IPS-NIHi11 (cell line): ENCODE measurements around the gene CTSA.
A peak's percentile ranks its signal among the peaks of the same experiment; 100 is the strongest.
"Not testable (repeated sequence)": the region's sequence is repeated elsewhere in the genome, so short reads cannot be mapped to it uniquely, and the experiment has no call there.

Experiments
- DNase-seq: peaks from one replicate; pipeline ENCODE4 v3.0.0; 2012; ENCODE audit warnings: mixed read lengths, low spot score

The CTSA gene

GRCh38 chr20:45867136-45867818, 23.9 kb upstream of the CTSA start:
- no peak for DNase-seq

- no peak for DNase-seq
Observed at GRCh38 chr20:45867819-45868176, 23.3 kb upstream of the CTSA start.

DNA sequence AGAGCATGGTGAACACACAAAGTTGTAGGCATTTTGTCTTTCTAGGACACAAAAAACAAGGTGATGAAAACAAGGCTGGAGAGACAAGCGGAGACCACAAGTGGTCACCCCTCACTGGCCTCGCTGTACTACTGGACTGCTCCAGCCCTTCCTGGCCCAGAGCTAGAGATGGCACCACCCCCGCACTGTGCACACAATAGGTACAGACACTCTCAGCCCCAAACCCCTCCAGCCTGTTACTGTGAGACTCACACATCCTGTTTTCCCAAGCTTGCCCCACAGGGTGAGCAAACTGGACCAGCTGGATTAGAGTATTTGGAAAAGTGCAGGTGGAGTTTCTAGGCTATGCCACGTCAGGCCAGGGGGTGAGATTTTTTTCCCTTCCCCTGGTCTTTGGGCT, 18.5 kb upstream of the CTSA start:
- DNase-seq = no peak

DNA sequence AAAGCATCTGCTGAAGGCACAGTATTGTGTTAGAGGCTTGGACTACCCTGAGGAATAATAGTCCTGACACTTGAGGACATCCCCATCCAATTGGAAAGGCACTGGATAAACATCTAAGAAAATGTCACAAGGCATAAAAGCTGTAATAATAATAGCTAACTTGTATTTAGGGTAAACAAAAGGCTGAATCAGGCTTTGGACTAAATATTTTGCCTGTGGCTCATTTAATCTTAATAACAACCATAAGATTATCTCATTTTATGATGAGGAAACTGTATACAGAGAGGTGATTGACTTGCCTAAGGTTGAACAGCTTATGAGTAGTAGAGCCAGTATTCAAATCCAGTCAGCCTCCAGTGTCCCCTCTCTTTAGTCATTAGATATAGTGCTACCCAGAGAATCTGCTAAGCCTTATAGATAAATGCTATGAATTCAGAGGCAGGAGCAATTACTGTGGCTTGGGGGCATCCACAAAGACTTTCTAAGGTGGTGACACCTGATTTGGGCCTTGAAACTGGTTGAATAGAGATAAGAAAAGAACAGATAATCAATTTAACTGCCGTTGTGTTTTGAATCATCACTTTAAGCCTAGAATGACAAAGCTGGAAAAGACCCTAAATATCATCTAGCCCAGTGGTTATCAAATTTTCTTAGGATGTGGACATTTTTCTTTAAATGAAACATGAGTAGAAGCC, 17.6 kb upstream of the CTSA start:
- DNase-seq = no peak

DNA sequence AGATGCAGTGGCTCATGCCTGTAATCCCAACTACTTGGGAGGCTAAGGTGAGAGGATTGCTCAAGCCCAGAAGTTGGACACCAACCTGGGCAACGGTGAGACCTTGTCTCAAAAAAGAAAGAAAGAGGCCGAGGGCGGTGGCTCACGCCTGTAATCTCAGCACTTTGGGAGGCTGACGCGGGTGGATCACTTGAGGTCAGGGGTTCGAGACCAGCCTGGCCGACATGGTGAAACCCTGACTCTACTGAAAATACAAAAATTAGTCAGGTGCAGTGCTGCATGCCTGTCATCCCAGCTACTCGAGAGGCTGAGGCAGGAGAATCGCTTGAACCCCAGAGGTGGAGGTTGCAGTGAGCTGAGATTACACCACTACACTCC, 17.0 kb upstream of the CTSA start:
- not testable (repeated sequence) for DNase-seq

DNA sequence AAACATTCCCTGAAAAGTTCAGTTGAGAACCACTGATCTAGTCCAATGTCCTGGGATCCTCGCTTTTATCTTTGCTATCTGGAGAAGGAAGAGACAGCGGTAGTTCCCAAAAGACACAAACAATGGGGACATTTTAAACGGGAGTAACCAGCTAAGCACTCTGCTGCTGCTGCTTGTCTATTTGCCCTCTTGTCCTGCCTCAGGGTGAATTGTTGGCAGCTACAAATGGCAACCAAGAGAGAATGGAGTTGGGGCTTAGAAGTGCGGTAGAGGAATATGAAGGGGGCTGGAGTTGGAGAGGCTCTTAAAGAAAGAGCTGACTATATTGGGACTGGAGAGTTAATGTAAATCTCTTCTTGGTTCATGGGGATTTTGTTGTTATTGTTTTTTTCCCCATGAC, 16.6 kb upstream of the CTSA start:
- no peak for DNase-seq

- no peak for DNase-seq
Observed at GRCh38 chr20:45878076-45878761, 12.9 kb upstream of the CTSA start.

DNA sequence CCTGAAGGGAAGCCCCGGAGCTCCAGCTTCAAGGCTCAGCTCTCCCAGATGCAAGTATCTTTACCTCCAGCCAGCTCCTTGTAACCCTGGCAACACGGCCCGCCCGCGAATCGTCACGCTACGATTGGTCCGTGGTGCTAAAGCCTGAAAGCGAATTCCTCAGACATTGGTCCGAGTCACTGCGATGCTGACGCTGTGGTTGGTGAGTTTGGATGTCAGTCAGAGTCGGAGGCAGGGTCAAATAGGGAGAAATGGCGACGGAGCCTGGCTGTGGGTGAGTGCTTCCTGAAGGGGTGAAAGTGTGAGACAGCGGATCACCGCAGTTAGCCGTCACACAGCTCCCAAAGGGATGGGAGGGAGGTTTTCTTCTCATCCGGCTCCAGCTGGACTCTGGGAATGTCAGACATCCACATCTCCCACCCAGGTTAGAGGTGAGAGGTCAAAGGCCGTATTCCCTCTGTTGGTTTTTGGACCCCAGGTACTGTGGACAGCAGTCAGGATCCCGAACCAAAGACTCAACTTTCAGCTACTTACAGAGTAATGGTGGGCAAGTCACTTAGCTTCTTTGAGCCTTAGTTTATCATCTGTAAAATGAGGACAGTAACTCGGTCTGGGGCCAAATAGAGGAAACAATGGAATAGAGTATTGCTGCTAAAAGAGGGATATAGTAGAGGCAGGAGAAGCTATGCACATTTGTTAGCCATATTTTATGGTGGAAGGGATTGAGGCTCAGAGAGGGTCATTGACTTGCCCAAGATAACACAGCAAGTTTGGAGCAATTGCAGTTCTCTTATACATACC, 9.9 kb upstream of the CTSA start, which contains the start of gene ZSWIM1:
Gene ZSWIM1, plus strand, starts transcription at position 240 of the 801 bp plus-strand sequence. CDS start 1,366 bp downstream, outside the sequence.
- peak; percentile 97 for DNase-seq

DNA sequence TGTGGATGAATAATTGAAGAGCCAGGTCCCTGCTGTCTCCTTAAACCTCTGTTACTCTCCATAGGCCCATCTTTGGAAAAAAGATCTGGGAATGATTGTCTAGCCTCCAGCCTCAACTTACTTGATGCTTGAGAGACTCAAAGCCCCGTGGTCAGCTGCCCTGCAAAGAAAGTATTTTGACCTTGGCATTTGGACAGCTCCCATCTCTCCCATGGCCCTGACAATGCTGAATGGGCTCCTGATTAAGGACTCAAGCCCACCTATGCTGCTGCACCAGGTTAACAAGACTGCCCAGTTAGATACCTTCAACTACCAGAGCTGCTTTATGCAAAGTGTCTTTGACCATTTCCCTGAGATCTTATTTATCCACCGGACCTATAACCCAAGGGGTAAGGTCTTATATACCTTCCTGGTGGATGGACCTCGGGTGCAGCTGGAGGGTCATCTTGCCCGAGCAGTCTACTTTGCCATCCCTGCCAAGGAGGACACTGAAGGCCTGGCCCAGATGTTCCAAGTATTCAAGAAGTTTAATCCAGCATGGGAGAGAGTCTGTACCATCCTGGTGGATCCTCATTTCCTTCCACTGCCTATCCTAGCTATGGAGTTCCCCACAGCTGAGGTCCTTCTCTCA, 8.6 kb upstream of the CTSA start:
- no peak for DNase-seq

DNA sequence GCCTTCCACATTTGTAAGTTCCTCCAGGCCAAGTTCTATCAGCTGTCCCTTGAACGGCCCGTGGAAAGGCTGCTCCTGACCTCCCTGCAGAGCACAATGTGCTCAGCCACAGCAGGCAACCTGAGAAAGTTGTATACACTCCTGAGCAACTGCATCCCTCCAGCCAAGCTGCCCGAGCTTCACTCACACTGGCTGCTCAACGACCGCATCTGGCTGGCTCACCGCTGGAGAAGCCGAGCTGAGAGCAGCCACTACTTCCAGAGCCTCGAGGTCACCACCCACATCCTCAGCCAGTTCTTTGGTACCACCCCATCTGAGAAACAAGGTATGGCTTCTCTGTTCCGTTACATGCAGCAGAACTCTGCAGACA, 8.1 kb upstream of the CTSA start:
- no peak for DNase-seq

GRCh38 chr20:45886590-45887345, 4.4 kb upstream of the CTSA start:
- DNase-seq = no peak

GRCh38 chr20:45887346-45887715, 3.8 kb upstream of the CTSA start, which contains the start of gene SPATA25:
Gene SPATA25, minus strand, starts transcription at chr20:45887622. Its CDS starts 32 bp downstream, at chr20:45887590.
- no peak for DNase-seq

- DNase-seq = no peak
Observed at GRCh38 chr20:45888681-45889080, 2.5 kb upstream of the CTSA start.

DNA sequence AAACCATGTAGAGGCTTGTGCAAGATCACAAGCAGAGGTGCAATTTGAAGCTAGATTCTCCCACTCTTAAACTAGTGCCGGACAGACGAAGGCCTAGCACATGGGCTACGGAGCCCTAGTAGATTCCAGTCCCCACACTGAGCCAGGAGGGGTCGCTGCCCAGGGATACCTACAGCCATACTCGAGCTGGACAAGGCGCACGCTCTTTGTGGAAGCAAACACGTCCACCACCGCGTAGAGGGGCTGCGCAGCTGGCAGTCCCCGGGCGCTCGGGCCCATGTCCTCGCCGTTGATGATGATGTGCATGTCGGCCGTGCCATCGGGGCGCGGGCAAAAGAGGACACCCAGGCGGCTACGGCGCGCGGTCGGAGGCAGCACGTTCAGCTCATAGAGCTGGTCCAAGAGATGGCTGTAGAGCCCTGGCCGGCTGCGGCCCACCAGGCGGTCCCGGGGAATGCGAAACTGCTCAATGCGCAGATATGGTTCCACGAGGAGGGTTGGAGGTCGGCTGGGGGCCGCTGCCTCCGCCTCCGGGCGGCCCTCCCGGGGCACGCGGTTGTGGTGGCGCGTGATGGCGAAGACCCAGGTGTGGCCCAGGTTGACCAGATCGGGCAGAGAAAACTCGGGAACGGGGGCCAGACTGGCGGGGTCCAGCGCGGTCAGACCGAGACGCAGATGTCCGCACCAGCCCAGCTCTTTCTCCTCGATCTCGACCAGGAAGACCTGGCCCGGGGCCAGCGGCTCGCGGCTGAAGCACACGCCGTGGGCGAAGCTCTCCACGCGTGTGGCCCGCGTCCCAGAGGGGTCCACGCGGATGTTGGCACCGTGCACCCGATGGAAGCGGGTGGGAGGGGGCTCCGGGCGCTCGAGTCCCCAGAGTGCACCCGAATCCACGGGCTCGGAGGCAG, 804 bp upstream of the CTSA start:
- DNase-seq = peak; percentile 82

DNA sequence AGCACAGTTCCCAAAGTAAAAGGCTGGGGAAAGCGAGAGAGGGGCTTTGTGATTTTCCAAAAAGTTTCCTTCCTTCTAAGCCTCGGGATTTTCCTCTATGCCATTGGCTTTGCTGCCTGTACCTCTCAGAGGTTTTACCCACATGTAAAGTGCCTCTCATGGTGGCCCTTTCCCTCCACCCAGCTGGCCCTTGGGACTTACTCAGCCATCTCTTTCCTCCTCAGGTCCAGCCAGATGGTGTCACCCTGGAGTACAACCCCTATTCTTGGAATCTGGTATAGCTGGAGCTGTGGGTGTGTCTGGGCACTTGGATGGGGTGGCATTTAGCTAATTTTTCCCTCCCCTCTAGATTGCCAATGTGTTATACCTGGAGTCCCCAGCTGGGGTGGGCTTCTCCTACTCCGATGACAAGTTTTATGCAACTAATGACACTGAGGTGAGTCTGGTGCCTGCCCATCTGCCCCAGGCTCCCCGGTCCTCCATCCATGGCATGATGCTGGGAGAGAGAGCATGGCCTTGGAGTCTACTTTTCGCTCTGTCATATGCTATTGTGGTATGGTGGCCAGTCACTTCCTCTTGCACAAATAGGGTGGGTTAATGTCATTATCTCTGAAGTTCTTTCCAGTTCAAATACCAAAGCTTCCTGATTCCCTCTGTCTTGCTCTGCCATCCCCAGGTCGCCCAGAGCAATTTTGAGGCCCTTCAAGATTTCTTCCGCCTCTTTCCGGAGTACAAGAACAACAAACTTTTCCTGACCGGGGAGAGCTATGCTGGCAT, 1.1 kb downstream of the CTSA start:
- peak; percentile 41 for DNase-seq

DNA sequence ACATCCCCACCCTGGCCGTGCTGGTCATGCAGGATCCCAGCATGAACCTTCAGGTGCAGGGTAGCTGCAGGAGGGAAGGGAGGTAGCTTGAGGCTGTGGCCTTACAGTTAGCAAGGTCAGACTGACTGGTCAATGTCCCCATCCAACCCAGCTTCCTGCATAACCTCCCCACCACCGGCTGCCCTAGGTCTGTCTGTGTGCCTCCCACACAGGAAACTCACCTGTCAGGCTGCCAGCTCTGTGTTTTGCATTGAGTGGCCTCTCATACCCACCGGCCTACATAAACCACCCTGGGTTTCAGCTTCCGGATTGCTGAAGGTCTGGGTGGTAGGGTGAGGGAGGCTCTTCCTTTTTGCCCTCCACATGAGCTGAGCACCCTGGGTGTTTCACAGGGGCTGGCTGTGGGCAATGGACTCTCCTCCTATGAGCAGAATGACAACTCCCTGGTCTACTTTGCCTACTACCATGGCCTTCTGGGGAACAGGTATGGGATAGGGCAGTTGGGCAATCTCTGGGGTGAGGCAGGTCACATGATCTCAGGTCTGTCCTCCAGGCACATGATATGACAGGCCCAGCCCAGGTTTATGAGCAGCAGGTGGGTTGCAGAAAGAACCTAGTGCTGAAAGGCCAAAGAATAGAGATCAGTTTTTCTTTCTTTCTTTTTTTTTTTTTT, 1.8 kb downstream of the CTSA start:
- no peak for DNase-seq

GRCh38 chr20:45893831-45894230, 2.7 kb downstream of the CTSA start:
- no peak for DNase-seq

- no peak for DNase-seq
Observed at GRCh38 chr20:45894797-45895196, 3.7 kb downstream of the CTSA start.
